DMS114 treated with DMSO at 0.1 percent for 48 hours (cell line): ENCODE data around the gene ADH7.

Experiments used
- DNase-seq: peaks from one replicate; lab custom pipeline; 2025; ENCODE audit not compliant: unreplicated experiment; lab: John Stamatoyannopoulos, UW

ADH7 gene

GRCh38 chr4:99435154-99435553 is at the start of gene ADH7:
TSS of gene ADH7 (minus strand) at chr4:99435342. CDS start at chr4:99435233, 109 bp downstream.
- DNase-seq, result no peak

GRCh38 chr4:99483636-99484035 is 48.5 kb upstream of the ADH7 start:
- DNase-seq, result no peak

GRCh38 chr4:99473131-99473530 is 38.0 kb upstream of the ADH7 start:
- DNase-seq, result no peak

- DNase-seq, result no peak
Measured at GRCh38 chr4:99471896-99472295, 36.8 kb upstream of the ADH7 start.

GRCh38 chr4:99471349-99471748 is 36.2 kb upstream of the ADH7 start:
- no peak for DNase-seq

GRCh38 chr4:99468889-99469288 is 33.7 kb upstream of the ADH7 start:
- DNase-seq, result no peak

GRCh38 chr4:99467887-99468286 is 32.7 kb upstream of the ADH7 start:
- no peak for DNase-seq

- no peak for DNase-seq
Measured at GRCh38 chr4:99463566-99463965, 28.4 kb upstream of the ADH7 start.

- DNase-seq, result peak; percentile 42
Measured at GRCh38 chr4:99462875-99463464, 27.8 kb upstream of the ADH7 start.

GRCh38 chr4:99461623-99462401 is 26.7 kb upstream of the ADH7 start:
- DNase-seq, result no peak

- no peak for DNase-seq
Measured at GRCh38 chr4:99459546-99460042, 24.5 kb upstream of the ADH7 start.

- DNase-seq, result no peak
Measured at GRCh38 chr4:99458911-99459447, 23.8 kb upstream of the ADH7 start.

- no peak for DNase-seq
Measured at GRCh38 chr4:99457676-99458075, 22.5 kb upstream of the ADH7 start.

- DNase-seq, result no peak
Measured at GRCh38 chr4:99457270-99457669, 22.1 kb upstream of the ADH7 start.

GRCh38 chr4:99447513-99447912 is 12.4 kb upstream of the ADH7 start:
- DNase-seq, result no peak

- no peak for DNase-seq
Measured at GRCh38 chr4:99447079-99447478, 11.9 kb upstream of the ADH7 start.

- no peak for DNase-seq
Measured at GRCh38 chr4:99438405-99438780, 3.3 kb upstream of the ADH7 start.

GRCh38 chr4:99437723-99438404 is 2.7 kb upstream of the ADH7 start:
- no peak for DNase-seq

GRCh38 chr4:99436976-99437722 is 2.0 kb upstream of the ADH7 start:
- no peak for DNase-seq

- no peak for DNase-seq
Measured at GRCh38 chr4:99436462-99436861, 1.3 kb upstream of the ADH7 start.

GRCh38 chr4:99430106-99430505 is 5.0 kb downstream of the ADH7 start:
- DNase-seq, result no peak
